Stimulated activated memory B cell treated with anti-CD40 and anti-IgM and Interleukin-4, amounts not matched to agents 10 μg/mL and 1 μg/mL and 100 μg/mL, for 72 hours (primary cell): ENCODE data around the gene SLC16A8.
"Not testable (repeated sequence)": the region's sequence is repeated elsewhere in the genome, so short reads cannot be mapped to it uniquely, and the experiment has no call there.

Experiments used
- ATAC-seq: fragments of 150-1000 bp; cut with Tn5 transposase; 2 replicates; pipeline ENCODE4 v1.10.0; 2021
- H3K27ac Mint-ChIP-seq: one replicate; pipeline ENCODE4 v1.8.0; 2022; ENCODE audit warnings: mild to moderate bottlenecking, mixed read lengths
- H3K27me3 Mint-ChIP-seq: one replicate; pipeline ENCODE4 v1.8.0; 2022; ENCODE audit warnings: mixed read lengths
- H3K36me3 Mint-ChIP-seq: one replicate; pipeline ENCODE4 v1.8.0; 2022; ENCODE audit warnings: mixed read lengths
- H3K4me1 Mint-ChIP-seq: one replicate; pipeline ENCODE4 v1.8.0; 2022; ENCODE audit warnings: mixed read lengths
- H3K4me3 Mint-ChIP-seq: one replicate; pipeline ENCODE4 v1.8.0; 2022; ENCODE audit warnings: mild to moderate bottlenecking, moderate library complexity, mixed read lengths
- H3K9me3 Mint-ChIP-seq: one replicate; pipeline ENCODE4 v1.8.0; 2022; ENCODE audit warnings: mixed read lengths

SLC16A8 gene

GRCh38 chr22:38051900-38052862 lies 31.8 kb downstream of the SLC16A8 start:
- no peak overlapping the region for H3K4me3 Mint-ChIP-seq
- no peaks in the 10 kb centered on the region for H3K9me3 Mint-ChIP-seq
- peaks cover 29% of the 10 kb centered on the region for H3K27me3 Mint-ChIP-seq
- H3K4me1 Mint-ChIP-seq, result peaks cover 19% of the 10 kb centered on the region
- ATAC-seq, result peak; percentile 88
- H3K27ac Mint-ChIP-seq, result no peak overlapping the region
- no peaks in the 10 kb centered on the region for H3K36me3 Mint-ChIP-seq

- ATAC-seq, result no peak
- Mint-ChIP-seq H3K27ac (no peak overlapping the region), H3K4me3 (no peak overlapping the region), H3K4me1 (peaks cover 10% of the 10 kb centered on the region), H3K9me3 (no peaks in the 10 kb centered on the region), H3K36me3 (no peaks in the 10 kb centered on the region), H3K27me3 (peaks cover 37% of the 10 kb centered on the region)
These were observed 32.7 kb downstream of the SLC16A8 start for GRCh38 chr22:38051261-38051660.

- Mint-ChIP-seq H3K27ac (no peak overlapping the region), H3K9me3 (no peaks in the 10 kb centered on the region), H3K4me3 (no peak overlapping the region), H3K4me1 (peaks cover 10% of the 10 kb centered on the region), H3K36me3 (no peaks in the 10 kb centered on the region), H3K27me3 (peaks cover 43% of the 10 kb centered on the region)
- ATAC-seq, result no peak
These were observed 33.3 kb downstream of the SLC16A8 start for GRCh38 chr22:38050720-38051119.

- Mint-ChIP-seq H3K4me1 (peaks cover 10% of the 10 kb centered on the region), H3K27me3 (peaks cover 50% of the 10 kb centered on the region), H3K9me3 (no peaks in the 10 kb centered on the region), H3K27ac (no peak overlapping the region), H3K4me3 (no peak overlapping the region), H3K36me3 (no peaks in the 10 kb centered on the region)
- no peak for ATAC-seq
These were observed 34.0 kb downstream of the SLC16A8 start for GRCh38 chr22:38049812-38050619.

- Mint-ChIP-seq H3K27me3 (peaks cover 41% of the 10 kb centered on the region), H3K4me3 (no peak overlapping the region), H3K4me1 (peaks cover 11% of the 10 kb centered on the region), H3K9me3 (no peaks in the 10 kb centered on the region), H3K36me3 (no peaks in the 10 kb centered on the region), H3K27ac (no peak overlapping the region)
- no peak for ATAC-seq
These were observed 37.8 kb downstream of the SLC16A8 start for GRCh38 chr22:38046070-38046748.

GRCh38 chr22:38043151-38044039 lies 40.6 kb downstream of the SLC16A8 start:
- Mint-ChIP-seq H3K27me3 (peaks cover 51% of the 10 kb centered on the region), H3K4me1 (peaks cover 11% of the 10 kb centered on the region), H3K9me3 (no peaks in the 10 kb centered on the region), H3K36me3 (no peaks in the 10 kb centered on the region), H3K27ac (no peak overlapping the region), H3K4me3 (no peak overlapping the region)
- ATAC-seq, result no peak

GRCh38 chr22:38042488-38042790 lies 41.5 kb downstream of the SLC16A8 start:
- Mint-ChIP-seq H3K9me3 (no peaks in the 10 kb centered on the region), H3K4me1 (peaks cover 11% of the 10 kb centered on the region), H3K27ac (no peak overlapping the region), H3K36me3 (no peaks in the 10 kb centered on the region), H3K4me3 (no peak overlapping the region), H3K27me3 (peaks cover 58% of the 10 kb centered on the region)
- ATAC-seq, result no peak

- no peak overlapping the region for H3K27ac Mint-ChIP-seq
- no peaks in the 10 kb centered on the region for H3K9me3 Mint-ChIP-seq
- H3K36me3 Mint-ChIP-seq, result no peaks in the 10 kb centered on the region
These were observed 42.1 kb downstream of the SLC16A8 start for GRCh38 chr22:38041760-38042487.

GRCh38 chr22:38040953-38041759 lies 42.8 kb downstream of the SLC16A8 start:
- Mint-ChIP-seq H3K4me1 (peaks cover 11% of the 10 kb centered on the region), H3K4me3 (no peak overlapping the region), H3K27ac (no peak overlapping the region), H3K9me3 (no peaks in the 10 kb centered on the region), H3K36me3 (no peaks in the 10 kb centered on the region), H3K27me3 (peaks cover 58% of the 10 kb centered on the region)
- ATAC-seq, result no peak

More at GRCh38 chr22:38041760-38042487, 42.1 kb downstream of the SLC16A8 start:
- no peak for ATAC-seq
- Mint-ChIP-seq H3K4me1 (peaks cover 11% of the 10 kb centered on the region), H3K4me3 (no peak overlapping the region), H3K27me3 (peaks cover 62% of the 10 kb centered on the region)

GRCh38 chr22:38038890-38039812 lies 44.8 kb downstream of the SLC16A8 start:
- H3K4me1 Mint-ChIP-seq, result peaks cover 27% of the 10 kb centered on the region
- no peaks in the 10 kb centered on the region for H3K36me3 Mint-ChIP-seq
- peaks cover 63% of the 10 kb centered on the region for H3K27me3 Mint-ChIP-seq
- H3K27ac Mint-ChIP-seq, result no peak overlapping the region
- no peak for ATAC-seq
- no peak overlapping the region for H3K4me3 Mint-ChIP-seq
- H3K9me3 Mint-ChIP-seq, result no peaks in the 10 kb centered on the region

GRCh38 chr22:38038426-38038825 lies 45.6 kb downstream of the SLC16A8 start:
- Mint-ChIP-seq H3K4me3 (no peak overlapping the region), H3K4me1 (peaks cover 31% of the 10 kb centered on the region), H3K27ac (no peak overlapping the region), H3K36me3 (no peaks in the 10 kb centered on the region), H3K9me3 (no peaks in the 10 kb centered on the region), H3K27me3 (peaks cover 67% of the 10 kb centered on the region)
- no peak for ATAC-seq

- Mint-ChIP-seq H3K4me1 (peaks cover 30% of the 10 kb centered on the region), H3K27me3 (peaks cover 62% of the 10 kb centered on the region)
- not testable (repeated sequence) for H3K9me3 Mint-ChIP-seq, H3K4me3 Mint-ChIP-seq, H3K27ac Mint-ChIP-seq, H3K36me3 Mint-ChIP-seq, ATAC-seq
These were observed 46.4 kb downstream of the SLC16A8 start for GRCh38 chr22:38037367-38038150.
